Trophoblast cell (in vitro differentiated cells and primary cell): Measurements from ENCODE around the gene UCMA.

ENCODE experiments used
- DNase-seq, 2 donors: peaks; one replicate each; pipeline ENCODE4 v3.0.0-alpha.2; 2016
- H2AFZ ChIP-seq: 2 replicates; pipeline ENCODE4 v1.6.1; 2013; ENCODE audit warnings: low read length, moderate library complexity, mild to moderate bottlenecking; ENCODE audit not compliant: insufficient read depth, poor library complexity
- H2AK5ac ChIP-seq: 2 replicates; pipeline ENCODE4 v1.6.1; 2013; ENCODE audit warnings: mild to moderate bottlenecking, low read length
- H2BK120ac ChIP-seq: 2 replicates; pipeline ENCODE4 v1.6.1; 2013; ENCODE audit warnings: low read length, mild to moderate bottlenecking, moderate library complexity; ENCODE audit not compliant: insufficient read depth, poor library complexity
- H2BK12ac ChIP-seq: 2 replicates; pipeline ENCODE4 v1.6.1; 2013; ENCODE audit warnings: mild to moderate bottlenecking, low read length, moderate library complexity
- H2BK5ac ChIP-seq: 2 replicates; pipeline ENCODE4 v1.6.1; 2013; ENCODE audit warnings: low read length, low read depth, moderate library complexity, mild to moderate bottlenecking; ENCODE audit not compliant: poor library complexity
- H3K14ac ChIP-seq: 2 replicates; pipeline ENCODE4 v1.6.1; 2013; ENCODE audit warnings: mild to moderate bottlenecking, low read length
- H3K18ac ChIP-seq: 2 replicates; pipeline ENCODE4 v1.6.1; 2013; ENCODE audit warnings: mild to moderate bottlenecking, low read length
- H3K23ac ChIP-seq: 2 replicates; pipeline ENCODE4 v1.6.1; 2013; ENCODE audit warnings: low read length
- H3K27ac ChIP-seq: 2 replicates; pipeline ENCODE4 v1.5.1; 2013; ENCODE audit warnings: low read depth, mild to moderate bottlenecking, inconsistent platforms, low read length, moderate library complexity
- H3K27me3 ChIP-seq: 2 replicates; pipeline ENCODE4 v1.6.1; 2013; ENCODE audit warnings: inconsistent platforms, mild to moderate bottlenecking, low read length, moderate library complexity; ENCODE audit not compliant: insufficient read depth
- H3K36me3 ChIP-seq, 2 experiments: 1 replicate in 1 of 2; 2 replicates in 1 of 2; pipeline ENCODE4 v1.6.1; 2013; ENCODE audit warnings: low read length in 2 of 2, mild to moderate bottlenecking in 2 of 2, moderate library complexity in 1 of 2; ENCODE audit not compliant: insufficient read depth in 2 of 2, control insufficient read depth in 1 of 2
- H3K4ac ChIP-seq: 2 replicates; pipeline ENCODE4 v1.6.1; 2013; ENCODE audit warnings: low read depth, mild to moderate bottlenecking, low read length, moderate library complexity
- H3K4me1 ChIP-seq, 2 experiments: 1 replicate in 1 of 2; 2 replicates in 1 of 2; pipeline ENCODE4 v1.6.1; 2013; ENCODE audit warnings: low read length in 2 of 2, mild to moderate bottlenecking in 2 of 2, moderate library complexity in 1 of 2; ENCODE audit not compliant: insufficient read depth in 2 of 2, control insufficient read depth in 1 of 2
- H3K4me2 ChIP-seq: 2 replicates; pipeline ENCODE4 v1.6.1; 2013; ENCODE audit warnings: inconsistent platforms, mild to moderate bottlenecking, low read length, moderate library complexity
- H3K4me3 ChIP-seq: 2 replicates; pipeline ENCODE4 v1.5.1; 2013; ENCODE audit warnings: mild to moderate bottlenecking, low read depth, low read length, inconsistent platforms
- H3K79me1 ChIP-seq: one replicate; pipeline ENCODE4 v1.6.1; 2013; ENCODE audit warnings: low read length
- H3K79me2 ChIP-seq: 2 replicates; pipeline ENCODE4 v1.6.1; 2013; ENCODE audit warnings: low read length, mild to moderate bottlenecking; ENCODE audit not compliant: control insufficient read depth, insufficient read depth, poor library complexity
- H3K9ac ChIP-seq: 2 replicates; pipeline ENCODE4 v1.6.1; 2013; ENCODE audit warnings: mild to moderate bottlenecking, low read length
- H3K9me3 ChIP-seq: 2 replicates; pipeline ENCODE4 v1.6.1; 2013; ENCODE audit warnings: low read depth, mild to moderate bottlenecking, control low read depth, inconsistent platforms, low read length; ENCODE audit not compliant: insufficient read depth
- H4K12ac ChIP-seq: 2 replicates; pipeline ENCODE4 v1.6.1; 2013; ENCODE audit warnings: low read depth, mild to moderate bottlenecking, low read length, moderate library complexity
- H4K8ac ChIP-seq: 2 replicates; pipeline ENCODE4 v1.6.1; 2013; ENCODE audit warnings: low read depth, mild to moderate bottlenecking, low read length, moderate library complexity
- H4K91ac ChIP-seq: one replicate; pipeline ENCODE4 v1.6.1; 2013; ENCODE audit warnings: low read depth, mild to moderate bottlenecking, low read length, moderate library complexity
- WGBS: extraction: QIAGEN DNeasy Blood & Tissue Kit; methylation state at CpG from one replicate; pipeline ENCODE4 v1.1.7; 2013; ENCODE audit warnings: missing lambda C conversion rate; ENCODE audit not compliant: insufficient read length, insufficient coverage; ENCODE audit errors: extremely low coverage; 5-methylcytosine and 5-hydroxymethylcytosine counted together

Gene UCMA

GRCh38 chr10:13191362-13191761, 42.8 kb downstream of the UCMA start:
- no peak overlapping the region for H3K14ac ChIP-seq
- no CpG with 5 or more reads among the region's 5 CpGs for WGBS
- no peaks in the 10 kb centered on the region for H3K79me2 ChIP-seq
- no peaks in the 10 kb centered on the region for H3K79me1 ChIP-seq
- H2BK5ac ChIP-seq: no peak overlapping the region
- no peak overlapping the region for H3K9ac ChIP-seq
- H3K36me3 ChIP-seq: peaks cover 42 to 53% of the 10 kb centered on the region in 2 experiments
- no peak overlapping the region for H3K18ac ChIP-seq
- no peak overlapping the region for H4K91ac ChIP-seq
- H3K23ac ChIP-seq: no peak overlapping the region
- no peak overlapping the region for H2BK12ac ChIP-seq
- H4K12ac ChIP-seq: no peak overlapping the region
- no peaks in the 10 kb centered on the region for H3K9me3 ChIP-seq
- H2AFZ ChIP-seq: no peak overlapping the region
- no peaks in the 10 kb centered on the region for H3K4me1 ChIP-seq
- no peak overlapping the region for H3K4me3 ChIP-seq
- no peak overlapping the region for H2BK120ac ChIP-seq
- no peak overlapping the region for H2AK5ac ChIP-seq
- H3K4ac ChIP-seq: no peak overlapping the region
- H3K27me3 ChIP-seq: no peaks in the 10 kb centered on the region
- no peak overlapping the region for H3K27ac ChIP-seq
- no peak overlapping the region for H3K4me2 ChIP-seq
- H4K8ac ChIP-seq: no peak overlapping the region
- DNase-seq: no peak

GRCh38 chr10:13190816-13191215, 43.4 kb downstream of the UCMA start:
- Histone ChIP-seq H3K27me3 (no peaks in the 10 kb centered on the region), H3K36me3 (peaks cover 39 to 53% of the 10 kb centered on the region in 2 experiments), H4K91ac (no peak overlapping the region), H2BK5ac (no peak overlapping the region), H3K4me3 (no peak overlapping the region), H3K4me2 (no peak overlapping the region), H3K27ac (no peak overlapping the region), H3K9ac (no peak overlapping the region), H4K8ac (no peak overlapping the region), H2BK120ac (no peak overlapping the region), H3K23ac (no peak overlapping the region), H3K4ac (no peak overlapping the region), H3K9me3 (no peaks in the 10 kb centered on the region), H3K79me1 (no peaks in the 10 kb centered on the region), H2BK12ac (no peak overlapping the region), H3K79me2 (no peaks in the 10 kb centered on the region), H3K4me1 (no peaks in the 10 kb centered on the region), H4K12ac (no peak overlapping the region), H3K18ac (no peak overlapping the region), H2AFZ (no peak overlapping the region), H3K14ac (no peak overlapping the region), H2AK5ac (no peak overlapping the region)
- no peak for DNase-seq
- WGBS: no CpG with 5 or more reads among the region's 3 CpGs

GRCh38 chr10:13189961-13190360, 44.2 kb downstream of the UCMA start:
- no peak overlapping the region for H2AFZ ChIP-seq
- no peaks in the 10 kb centered on the region for H3K79me1 ChIP-seq
- WGBS: no CpG with 5 or more reads among the region's 4 CpGs
- no peaks in the 10 kb centered on the region for H3K4me1 ChIP-seq
- no peak overlapping the region for H4K91ac ChIP-seq
- H3K4me3 ChIP-seq: no peak overlapping the region
- H3K9me3 ChIP-seq: no peaks in the 10 kb centered on the region
- no peak overlapping the region for H4K12ac ChIP-seq
- no peak overlapping the region for H2BK12ac ChIP-seq
- H2BK120ac ChIP-seq: no peak overlapping the region
- no peak overlapping the region for H3K9ac ChIP-seq
- H3K27me3 ChIP-seq: no peaks in the 10 kb centered on the region
- H2BK5ac ChIP-seq: no peak overlapping the region
- H3K23ac ChIP-seq: no peak overlapping the region
- H3K4me2 ChIP-seq: no peak overlapping the region
- no peak for DNase-seq
- H3K14ac ChIP-seq: no peak overlapping the region
- H3K18ac ChIP-seq: no peak overlapping the region
- peaks cover 40 to 55% of the 10 kb centered on the region in 2 experiments for H3K36me3 ChIP-seq
- no peaks in the 10 kb centered on the region for H3K79me2 ChIP-seq
- no peak overlapping the region for H4K8ac ChIP-seq
- no peak overlapping the region for H3K27ac ChIP-seq
- H3K4ac ChIP-seq: no peak overlapping the region
- H2AK5ac ChIP-seq: no peak overlapping the region

- Histone ChIP-seq H3K14ac (no peak overlapping the region), H3K79me1 (no peaks in the 10 kb centered on the region), H2AK5ac (no peak overlapping the region), H4K12ac (no peak overlapping the region), H2BK5ac (no peak overlapping the region), H3K79me2 (no peaks in the 10 kb centered on the region), H3K36me3 (peaks cover 44 to 54% of the 10 kb centered on the region in 2 experiments), H3K27ac (no peak overlapping the region), H4K8ac (no peak overlapping the region), H3K27me3 (no peaks in the 10 kb centered on the region), H3K4me3 (peak overlapping the region; percentile 26), H3K4me1 (no peaks in the 10 kb centered on the region), H3K4ac (no peak overlapping the region), H4K91ac (no peak overlapping the region), H3K23ac (no peak overlapping the region), H2BK12ac (no peak overlapping the region), H2AFZ (no peak overlapping the region), H3K18ac (no peak overlapping the region), H3K9me3 (no peaks in the 10 kb centered on the region), H2BK120ac (no peak overlapping the region), H3K9ac (no peak overlapping the region), H3K4me2 (no peak overlapping the region)
- DNase-seq: no peak
- WGBS: no CpG with 5 or more reads among the region's 10 CpGs
These were observed 45.6 kb downstream of the UCMA start for GRCh38 chr10:13188593-13188992.
